Kidney (tissue), 14 donors: Measurements from ENCODE around the gene LEUTX. TPM values are rescaled to one million over a fixed set of nuclear protein-coding genes. Genes with fewer than 3 reads are reported as not detected.

Experiments
- DNase-seq, 5 donors: peaks; one replicate each; pipeline ENCODE4 v3.0.0-alpha.2; 2013 to 2020
- FAIRE-seq: peaks from 2 replicates; lab custom pipeline; 2012; peaks lifted over from hg19 to GRCh38; lab: Jason Lieb, UNC
- H3K27ac ChIP-seq, 2 donors: one replicate each; pipeline ENCODE4 v1.7.0; 2013; ENCODE audit warnings: low read depth in 2 of 2, low read length in 2 of 2, inconsistent platforms in 1 of 2
- H3K27me3 ChIP-seq: one replicate; pipeline ENCODE4 v1.7.1; 2013; ENCODE audit warnings: low read length, inconsistent platforms; ENCODE audit not compliant: control insufficient read depth, insufficient read depth
- H3K36me3 ChIP-seq, 3 donors: one replicate each; pipeline versions ENCODE4 v1.7.0 to v1.7.1; 2013; ENCODE audit warnings: low read length in 3 of 3, control low read depth in 1 of 3, inconsistent platforms in 1 of 3; ENCODE audit not compliant: insufficient read depth in 3 of 3, control insufficient read depth in 2 of 3
- H3K4me1 ChIP-seq, 3 donors: one replicate each; pipeline versions ENCODE4 v1.7.0 to v1.7.1; 2013; ENCODE audit warnings: low read length in 3 of 3, inconsistent platforms in 1 of 3, low read depth in 1 of 3; ENCODE audit not compliant: control insufficient read depth in 2 of 3, insufficient read depth in 2 of 3
- H3K4me3 ChIP-seq, 3 donors: one replicate each; pipeline versions ENCODE4 v1.7.0 to v1.8.1; 2013; ENCODE audit warnings: low read length in 3 of 3, control low read depth in 1 of 3, inconsistent platforms in 1 of 3
- H3K9ac ChIP-seq, 3 donors: one replicate each; pipeline versions ENCODE4 v1.7.0 to v1.7.1; 2013; ENCODE audit warnings: low read length in 3 of 3, control low read depth in 1 of 3, inconsistent platforms in 1 of 3
- H3K9me3 ChIP-seq, 3 donors: one replicate each; pipeline versions ENCODE4 v1.7.0 to v1.7.1; 2013; ENCODE audit warnings: low read length in 3 of 3, control low read depth in 1 of 3, inconsistent platforms in 1 of 3; ENCODE audit not compliant: control insufficient read depth in 2 of 3, insufficient read depth in 1 of 3
- CTCF ChIP-seq: IDR thresholded peaks from 3 replicates; pipeline ENCODE4 v1.5.1; 2012; ENCODE audit warnings: mild to moderate bottlenecking, moderate library complexity, borderline replicate concordance; ENCODE audit not compliant: insufficient read depth; ENCODE audit errors: extremely low read depth
- intact Hi-C: fragments of 100-400 bp; cut with DNase I; formaldehyde crosslinking; loops from one replicate; pipeline ENCODE4 v1.11.1; 2022
- polyA plus RNA-seq: library from polyadenylated mRNA; stranded (reverse); fragments of 350-450 nt; fragmentation: Illumina TruSeq; extraction: RNeasy Lipid Tissue Mini Kit (QIAGEN cat#74804); gene quantifications from one replicate; pipeline ENCODE4 v1.2.3, GENCODE V29; 2014; ENCODE audit warnings: low read depth, low replicate concordance; ENCODE audit not compliant: insufficient read depth
- total RNA-seq: library from RNA; stranded (reverse); fragmentation: NEBNext Ultra II Directional; extraction: Animal tissue kit (Norgen Biotek cat#: 25700); gene quantifications from one replicate; pipeline ENCODE4 v1.2.1, GENCODE V29; 2021
- donor health status: control.
- donor health status: control.
- donor health status: control.
- donor health status: control.
- donor health status: control.
- donor health status: DM: yes; HTN: yes; CAD: no.
- donor health status: Normal renal cell carcinoma (clear cell type).

LEUTX gene
- total and polyA plus RNA-seq, 2 donors from 2014 or later = not detected

GRCh38 chr19:39830847-39831246, 52.2 kb downstream of the LEUTX start:
- no peak for DNase-seq
- H3K27me3 ChIP-seq = no peaks in the 10 kb centered on the region
- no peaks in the 10 kb centered on the region for H3K9me3 ChIP-seq
- intact Hi-C loops = no loop called here
- no peak overlapping the region for H3K9ac ChIP-seq
- FAIRE-seq = no peak
- H3K36me3 ChIP-seq = peaks cover 12 to 52% (median 23%) of the 10 kb centered on the region in 3 donors
- H3K27ac ChIP-seq = no peak overlapping the region
- peaks cover 0 to 13% (median 7%) of the 10 kb centered on the region in 3 donors for H3K4me1 ChIP-seq
- TF ChIP-seq CTCF = no peak
- H3K4me3 ChIP-seq = no peak overlapping the region

GRCh38 chr19:39831679-39832078, 53.0 kb downstream of the LEUTX start:
- Histone ChIP-seq H3K36me3 (peaks cover 12 to 51% (median 20%) of the 10 kb centered on the region in 3 donors), H3K4me1 (peaks cover 0 to 13% (median 7%) of the 10 kb centered on the region in 3 donors), H3K9me3 (no peaks in the 10 kb centered on the region), H3K9ac (no peak overlapping the region), H3K4me3 (peak overlapping the region in 1 of 3 donors; percentile 94), H3K27ac (no peak overlapping the region), H3K27me3 (no peaks in the 10 kb centered on the region)
- TF ChIP-seq CTCF = no peak
- intact Hi-C loops = no loop called here
- DNase-seq (peak in 2 of 5 donors; percentile 35 to 64), FAIRE-seq (no peak)

- H3K27me3 ChIP-seq = no peaks in the 10 kb centered on the region
- peaks cover 0 to 13% (median 7%) of the 10 kb centered on the region in 3 donors for H3K4me1 ChIP-seq
- peak overlapping the region; percentile 46 to 86 (median 49) for H3K9ac ChIP-seq
- intact Hi-C loops = no loop called here
- peak overlapping the region; percentile 63 to 94 (median 72) for H3K4me3 ChIP-seq
- TF ChIP-seq CTCF = no peak
- H3K27ac ChIP-seq = peak overlapping the region in 1 of 2 donors; percentile 92
- no peaks in the 10 kb centered on the region for H3K9me3 ChIP-seq
- peaks cover 12 to 53% (median 19%) of the 10 kb centered on the region in 3 donors for H3K36me3 ChIP-seq
- FAIRE-seq = no peak
- peak in 1 of 5 donors; percentile 34 for DNase-seq
Observed at GRCh38 chr19:39832341-39833083, 53.9 kb downstream of the LEUTX start.
